Daoy (cell line): ENCODE results near the gene MAP3K2. TPM values are rescaled to one million over a fixed set of nuclear protein-coding genes. Genes with fewer than 3 reads are reported as not detected.
"Not testable (repeated sequence)": the region's sequence is repeated elsewhere in the genome, so short reads cannot be mapped to it uniquely, and the experiment has no call there.

Experiments
- DNase-seq: peaks from one replicate; pipeline ENCODE4 v3.0.0-alpha.2; 2015; ENCODE audit warnings: low read depth
- total RNA-seq: library from RNA; depleted of rRNA; stranded (reverse); fragments of >200 nt; shearing (Covaris generic); gene quantifications from 2 replicates; pipeline ENCODE4 v1.2.3, GENCODE V29; 2014

MAP3K2 gene
- total RNA-seq, 1 experiment from 2014 or later, result 13.0 TPM

- no peak for DNase-seq
These were observed 33.5 kb upstream of the MAP3K2 start for GRCh38 chr2:127421116-127421800.

GRCh38 chr2:127420039-127420864 is 32.5 kb upstream of the MAP3K2 start:
- DNase-seq, result no peak

GRCh38 chr2:127419448-127420038 is 31.8 kb upstream of the MAP3K2 start:
- no peak for DNase-seq

- DNase-seq, result no peak
These were observed 31.3 kb upstream of the MAP3K2 start for GRCh38 chr2:127419112-127419430.

GRCh38 chr2:127418300-127419111 is 30.7 kb upstream of the MAP3K2 start, which contains the start of gene PROC:
PROC (plus strand) TSS chr2:127418427; CDS start chr2:127419943, 1,516 bp downstream.
- DNase-seq, result no peak

- no peak for DNase-seq
These were observed 29.6 kb upstream of the MAP3K2 start for GRCh38 chr2:127417406-127417805.

GRCh38 chr2:127416506-127417001 is 28.8 kb upstream of the MAP3K2 start:
- no peak for DNase-seq

GRCh38 chr2:127415593-127416505 is 28.1 kb upstream of the MAP3K2 start:
- DNase-seq, result no peak

GRCh38 chr2:127414638-127415592 is 27.1 kb upstream of the MAP3K2 start:
- no peak for DNase-seq

GRCh38 chr2:127413782-127414637 is 26.2 kb upstream of the MAP3K2 start:
- DNase-seq, result peak; percentile 44

- DNase-seq, result no peak
These were observed 25.4 kb upstream of the MAP3K2 start for GRCh38 chr2:127413200-127413599.

- DNase-seq, result no peak
These were observed 24.0 kb upstream of the MAP3K2 start for GRCh38 chr2:127411653-127412369.

- peak; percentile 61 for DNase-seq
These were observed 23.3 kb upstream of the MAP3K2 start for GRCh38 chr2:127410871-127411652.

GRCh38 chr2:127409716-127410115 is 21.9 kb upstream of the MAP3K2 start:
- DNase-seq, result not testable (repeated sequence)

- DNase-seq, result no peak
These were observed 21.0 kb upstream of the MAP3K2 start for GRCh38 chr2:127408807-127409099.

GRCh38 chr2:127408004-127408806 is 20.4 kb upstream of the MAP3K2 start:
- DNase-seq, result peak; percentile 96
